WTC11 (cell line): ENCODE data around the gene NSF. TPM values are rescaled to one million over a fixed set of nuclear protein-coding genes. Genes with fewer than 3 reads are reported as not detected.

Experiments
- ATAC-seq: fragments of 200-7000 bp; cut with Tn5 transposase; 2 replicates; pipeline ENCODE4 v1.10.0; 2021; ENCODE audit warnings: mild to moderate bottlenecking, moderate library complexity
- CTCF ChIA-PET: fragments of 300-600 bp; sonication (Branson Sonifier 250); formaldehyde crosslinking; loops from one replicate; lab custom pipeline; 2021; ENCODE audit warnings: antibody characterized with exemption; lab: Charles Lee
- POLR2A ChIA-PET: fragments of 350-600 bp; sonication (Branson Sonifier 250); formaldehyde crosslinking; loops from one replicate; lab custom pipeline; 2021; ENCODE audit warnings: antibody characterized with exemption; lab: Charles Lee
- DNase-seq: peaks from one replicate; pipeline ENCODE4 v3.0.0; 2021; ENCODE audit warnings: low spot score
- H3K27ac Mint-ChIP-seq: 2 replicates; pipeline ENCODE4 v1.8.0; 2021; ENCODE audit warnings: mixed read lengths
- H3K27me3 Mint-ChIP-seq: 2 replicates; pipeline ENCODE4 v1.8.0; 2021; ENCODE audit warnings: low read depth, mild to moderate bottlenecking, moderate library complexity, mixed read lengths
- H3K36me3 Mint-ChIP-seq: 2 replicates; pipeline ENCODE4 v1.8.0; 2021; ENCODE audit warnings: mixed read lengths
- H3K4me1 Mint-ChIP-seq: 2 replicates; pipeline ENCODE4 v1.8.0; 2022; ENCODE audit warnings: mixed read lengths
- H3K4me3 Mint-ChIP-seq: 2 replicates; pipeline ENCODE4 v1.8.0; 2021; ENCODE audit warnings: mild to moderate bottlenecking, moderate library complexity, mixed read lengths
- H3K9me3 Mint-ChIP-seq: 2 replicates; pipeline ENCODE4 v1.8.0; 2021; ENCODE audit warnings: mixed read lengths
- CREB1 ChIP-seq: sonication (generic); formaldehyde crosslinking; IDR thresholded peaks from 2 replicates; pipeline ENCODE4 v1.8.0; 2023; ENCODE audit warnings: mild to moderate bottlenecking, missing genetic modification reagents
- FOXK1 ChIP-seq: sonication (generic); formaldehyde crosslinking; IDR thresholded peaks from 2 replicates; pipeline ENCODE4 v1.8.0; 2022; ENCODE audit warnings: mild to moderate bottlenecking, moderate library complexity, missing genetic modification reagents
- IRF2 ChIP-seq: sonication (generic); formaldehyde crosslinking; IDR thresholded peaks from 2 replicates; pipeline ENCODE4 v1.8.0; 2022; ENCODE audit warnings: low read depth, missing genetic modification reagents, borderline replicate concordance
- JUN ChIP-seq: sonication (generic); formaldehyde crosslinking; IDR thresholded peaks from 2 replicates; pipeline ENCODE4 v1.8.0; 2023; ENCODE audit warnings: mild to moderate bottlenecking, missing genetic modification reagents
- KAT7 ChIP-seq: sonication (generic); formaldehyde crosslinking; IDR thresholded peaks from 2 replicates; pipeline ENCODE4 v1.8.1; 2023; ENCODE audit warnings: missing genetic modification reagents, mild to moderate bottlenecking, borderline replicate concordance
- NFATC4 ChIP-seq: fragments of 250-450 bp; sonication (Bioruptor Pico); IDR thresholded peaks from 2 replicates; pipeline ENCODE4 v1.9.0; 2021; ENCODE audit warnings: mild to moderate bottlenecking
- RORB ChIP-seq: fragments of 250-450 bp; sonication (Bioruptor Pico); IDR thresholded peaks from 2 replicates; pipeline ENCODE4 v1.9.0; 2021; ENCODE audit warnings: mild to moderate bottlenecking
- SMAD4 ChIP-seq: sonication (generic); formaldehyde crosslinking; IDR thresholded peaks from 2 replicates; pipeline ENCODE4 v1.8.0; 2022; ENCODE audit warnings: mild to moderate bottlenecking, missing genetic modification reagents
- TEAD4 ChIP-seq: sonication (generic); formaldehyde crosslinking; IDR thresholded peaks from 2 replicates; pipeline ENCODE4 v1.8.0; 2022; ENCODE audit warnings: mild to moderate bottlenecking, missing genetic modification reagents
- ZBTB21 ChIP-seq: sonication (generic); formaldehyde crosslinking; IDR thresholded peaks from 2 replicates; pipeline ENCODE4 v1.8.1; 2023; ENCODE audit warnings: mild to moderate bottlenecking, missing genetic modification reagents, borderline replicate concordance
- ZNF138 ChIP-seq: sonication (generic); formaldehyde crosslinking; conservative IDR thresholded peaks from 2 replicates; pipeline ENCODE4 v1.8.1; 2022; ENCODE audit warnings: mild to moderate bottlenecking, moderate library complexity, missing genetic modification reagents
- ZNF416 ChIP-seq: fragments of 250-450 bp; sonication (Bioruptor Pico); IDR thresholded peaks from 2 replicates; pipeline ENCODE4 v1.9.0; 2021; ENCODE audit warnings: mild to moderate bottlenecking, inconsistent platforms
- ZNF671 ChIP-seq: fragments of 250-450 bp; sonication (Bioruptor Pico); IDR thresholded peaks from 2 replicates; pipeline ENCODE4 v1.8.0; 2021; ENCODE audit warnings: mild to moderate bottlenecking
- total RNA-seq: library from RNA; stranded (reverse); gene quantifications from 3 replicates; pipeline ENCODE4 v1.2.3, GENCODE V29; 2021
- TF ChIP-seq, protein P1 (sequence below): fragments of 250-450 bp; sonication (Bioruptor Pico); IDR thresholded peaks from 2 replicates; pipeline ENCODE4 v2.1.2; 2022; ENCODE audit warnings: mild to moderate bottlenecking, moderate library complexity
- TF ChIP-seq, protein P2 (sequence below): fragments of 250-450 bp; sonication (Bioruptor Pico); IDR thresholded peaks from 2 replicates; pipeline ENCODE4 v1.9.0; 2021; ENCODE audit warnings: moderate library complexity, mild to moderate bottlenecking, inconsistent platforms, borderline replicate concordance
- TF ChIP-seq, protein P3 (sequence below): sonication (generic); formaldehyde crosslinking; IDR thresholded peaks from 2 replicates; pipeline ENCODE4 v1.8.1; 2022; ENCODE audit warnings: low read depth, mild to moderate bottlenecking, moderate library complexity, missing genetic modification reagents, borderline replicate concordance
- TF ChIP-seq, protein P4 (sequence below): fragments of 250-450 bp; sonication (Bioruptor Pico); IDR thresholded peaks from 2 replicates; pipeline ENCODE4 v1.9.0; 2021; ENCODE audit warnings: mild to moderate bottlenecking, borderline replicate concordance
- TF ChIP-seq, protein P5 (sequence below): sonication (generic); formaldehyde crosslinking; IDR thresholded peaks from 2 replicates; pipeline ENCODE4 v1.8.1; 2023; ENCODE audit warnings: mild to moderate bottlenecking, missing genetic modification reagents, moderate library complexity

Gene NSF
- total RNA-seq, 1 experiment from 2014 or later = 23.0 TPM

DNA sequence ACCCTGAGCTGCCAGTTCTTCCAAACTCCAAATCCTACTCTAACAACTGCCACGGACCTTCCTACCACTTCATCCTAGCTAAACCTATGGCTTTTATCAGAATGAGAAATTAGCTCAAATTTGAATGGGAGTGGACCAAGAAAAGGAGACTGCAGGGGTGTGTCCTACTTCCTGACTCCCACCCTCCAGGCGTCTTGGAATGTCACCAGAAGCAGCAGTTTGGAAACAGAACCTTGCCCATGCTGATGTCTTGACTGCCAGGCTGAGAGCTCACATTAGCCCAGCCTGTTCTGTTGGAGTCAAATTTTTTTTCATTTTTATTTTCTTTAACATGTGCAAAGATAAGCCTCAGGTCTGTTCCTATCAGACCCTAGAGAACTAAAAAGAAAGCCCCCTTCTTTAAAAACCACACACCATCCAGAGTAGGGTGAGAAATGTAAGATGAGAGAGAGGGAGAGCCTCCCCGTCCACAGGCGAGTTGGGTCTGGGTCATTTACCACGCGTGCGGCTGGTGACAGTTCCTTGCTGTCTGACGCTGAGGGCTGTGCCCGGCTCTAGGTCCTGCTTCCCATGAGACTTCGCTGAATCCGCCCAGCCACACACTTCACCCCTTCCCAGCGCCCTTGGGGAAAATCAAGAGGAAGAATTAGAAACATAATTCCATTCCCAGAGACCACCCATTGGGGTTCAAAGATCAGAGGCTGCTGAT is 173.7 kb downstream of the NSF start:
- ChIA-PET POLR2A (no interaction called here), CTCF (interaction anchor here (0.5 to 1.4 kb wide), 5 partner anchors 37 to 113 kb away, joined by 3 to 4 read pairs (median 3); no protein-coding TSS in a partner anchor)
- TF ChIP-seq TEAD4 (no peak), JUN (CRISPR knock-in tag) (no peak), SMAD4 (CRISPR knock-in tag) (no peak), NFATC4 (no peak), FOXK1 (CRISPR knock-in tag) (no peak), ZNF416 (no peak), RORB (CRISPR knock-in tag) (no peak), ZBTB21 (CRISPR knock-in tag) (no peak), IRF2 (no peak), CREB1 (CRISPR knock-in tag) (no peak), KAT7 (no peak), ZNF671 (CRISPR knock-in tag) (no peak), ZNF138 (CRISPR knock-in tag) (no peak)
- TF ChIP-seq, protein P1, sequence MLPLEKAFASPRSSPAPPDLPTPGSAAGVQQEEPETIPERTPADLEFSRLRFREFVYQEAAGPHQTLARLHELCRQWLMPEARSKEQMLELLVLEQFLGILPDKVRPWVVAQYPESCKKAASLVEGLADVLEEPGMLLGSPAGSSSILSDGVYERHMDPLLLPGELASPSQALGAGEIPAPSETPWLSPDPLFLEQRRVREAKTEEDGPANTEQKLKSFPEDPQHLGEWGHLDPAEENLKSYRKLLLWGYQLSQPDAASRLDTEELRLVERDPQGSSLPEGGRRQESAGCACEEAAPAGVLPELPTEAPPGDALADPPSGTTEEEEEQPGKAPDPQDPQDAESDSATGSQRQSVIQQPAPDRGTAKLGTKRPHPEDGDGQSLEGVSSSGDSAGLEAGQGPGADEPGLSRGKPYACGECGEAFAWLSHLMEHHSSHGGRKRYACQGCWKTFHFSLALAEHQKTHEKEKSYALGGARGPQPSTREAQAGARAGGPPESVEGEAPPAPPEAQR (CRISPR knock-in tag) = no peak
- TF ChIP-seq, protein P2, sequence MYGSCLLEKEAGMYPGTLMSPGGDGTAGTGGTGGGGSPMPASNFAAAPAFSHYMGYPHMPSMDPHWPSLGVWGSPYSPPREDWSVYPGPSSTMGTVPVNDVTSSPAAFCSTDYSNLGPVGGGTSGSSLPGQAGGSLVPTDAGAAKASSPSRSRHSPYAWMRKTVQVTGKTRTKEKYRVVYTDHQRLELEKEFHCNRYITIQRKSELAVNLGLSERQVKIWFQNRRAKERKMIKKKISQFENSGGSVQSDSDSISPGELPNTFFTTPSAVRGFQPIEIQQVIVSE (CRISPR knock-in tag) = no peak
- TF ChIP-seq, protein P3, sequence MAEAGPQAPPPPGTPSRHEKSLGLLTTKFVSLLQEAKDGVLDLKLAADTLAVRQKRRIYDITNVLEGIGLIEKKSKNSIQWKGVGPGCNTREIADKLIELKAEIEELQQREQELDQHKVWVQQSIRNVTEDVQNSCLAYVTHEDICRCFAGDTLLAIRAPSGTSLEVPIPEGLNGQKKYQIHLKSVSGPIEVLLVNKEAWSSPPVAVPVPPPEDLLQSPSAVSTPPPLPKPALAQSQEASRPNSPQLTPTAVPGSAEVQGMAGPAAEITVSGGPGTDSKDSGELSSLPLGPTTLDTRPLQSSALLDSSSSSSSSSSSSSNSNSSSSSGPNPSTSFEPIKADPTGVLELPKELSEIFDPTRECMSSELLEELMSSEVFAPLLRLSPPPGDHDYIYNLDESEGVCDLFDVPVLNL (CRISPR knock-in tag) = no peak
- TF ChIP-seq, protein P4, sequence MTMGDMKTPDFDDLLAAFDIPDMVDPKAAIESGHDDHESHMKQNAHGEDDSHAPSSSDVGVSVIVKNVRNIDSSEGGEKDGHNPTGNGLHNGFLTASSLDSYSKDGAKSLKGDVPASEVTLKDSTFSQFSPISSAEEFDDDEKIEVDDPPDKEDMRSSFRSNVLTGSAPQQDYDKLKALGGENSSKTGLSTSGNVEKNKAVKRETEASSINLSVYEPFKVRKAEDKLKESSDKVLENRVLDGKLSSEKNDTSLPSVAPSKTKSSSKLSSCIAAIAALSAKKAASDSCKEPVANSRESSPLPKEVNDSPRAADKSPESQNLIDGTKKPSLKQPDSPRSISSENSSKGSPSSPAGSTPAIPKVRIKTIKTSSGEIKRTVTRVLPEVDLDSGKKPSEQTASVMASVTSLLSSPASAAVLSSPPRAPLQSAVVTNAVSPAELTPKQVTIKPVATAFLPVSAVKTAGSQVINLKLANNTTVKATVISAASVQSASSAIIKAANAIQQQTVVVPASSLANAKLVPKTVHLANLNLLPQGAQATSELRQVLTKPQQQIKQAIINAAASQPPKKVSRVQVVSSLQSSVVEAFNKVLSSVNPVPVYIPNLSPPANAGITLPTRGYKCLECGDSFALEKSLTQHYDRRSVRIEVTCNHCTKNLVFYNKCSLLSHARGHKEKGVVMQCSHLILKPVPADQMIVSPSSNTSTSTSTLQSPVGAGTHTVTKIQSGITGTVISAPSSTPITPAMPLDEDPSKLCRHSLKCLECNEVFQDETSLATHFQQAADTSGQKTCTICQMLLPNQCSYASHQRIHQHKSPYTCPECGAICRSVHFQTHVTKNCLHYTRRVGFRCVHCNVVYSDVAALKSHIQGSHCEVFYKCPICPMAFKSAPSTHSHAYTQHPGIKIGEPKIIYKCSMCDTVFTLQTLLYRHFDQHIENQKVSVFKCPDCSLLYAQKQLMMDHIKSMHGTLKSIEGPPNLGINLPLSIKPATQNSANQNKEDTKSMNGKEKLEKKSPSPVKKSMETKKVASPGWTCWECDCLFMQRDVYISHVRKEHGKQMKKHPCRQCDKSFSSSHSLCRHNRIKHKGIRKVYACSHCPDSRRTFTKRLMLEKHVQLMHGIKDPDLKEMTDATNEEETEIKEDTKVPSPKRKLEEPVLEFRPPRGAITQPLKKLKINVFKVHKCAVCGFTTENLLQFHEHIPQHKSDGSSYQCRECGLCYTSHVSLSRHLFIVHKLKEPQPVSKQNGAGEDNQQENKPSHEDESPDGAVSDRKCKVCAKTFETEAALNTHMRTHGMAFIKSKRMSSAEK = no peak
- TF ChIP-seq, protein P5, sequence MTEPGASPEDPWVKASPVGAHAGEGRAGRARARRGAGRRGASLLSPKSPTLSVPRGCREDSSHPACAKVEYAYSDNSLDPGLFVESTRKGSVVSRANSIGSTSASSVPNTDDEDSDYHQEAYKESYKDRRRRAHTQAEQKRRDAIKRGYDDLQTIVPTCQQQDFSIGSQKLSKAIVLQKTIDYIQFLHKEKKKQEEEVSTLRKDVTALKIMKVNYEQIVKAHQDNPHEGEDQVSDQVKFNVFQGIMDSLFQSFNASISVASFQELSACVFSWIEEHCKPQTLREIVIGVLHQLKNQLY (CRISPR knock-in tag) = no peak
- H3K4me3 Mint-ChIP-seq = no peak overlapping the region
- no peak overlapping the region for H3K27ac Mint-ChIP-seq
- DNase-seq (no peak), ATAC-seq (no peak)
- peaks cover 23% of the 10 kb centered on the region for H3K27me3 Mint-ChIP-seq
- H3K4me1 Mint-ChIP-seq = peaks cover 25% of the 10 kb centered on the region
- no peaks in the 10 kb centered on the region for H3K9me3 Mint-ChIP-seq
- H3K36me3 Mint-ChIP-seq = peaks cover 22% of the 10 kb centered on the region; the same call in 1 of the 2 replicates
